Neural cell (in vitro differentiated cells): ENCODE results near the gene LY6G5C. TPM values are rescaled to one million over a fixed set of nuclear protein-coding genes. Genes with fewer than 3 reads are reported as not detected.

Experiments used
- H2AFZ ChIP-seq: fragments of 200-600, 300-800 bp; sonication (generic), shearing (Covaris generic); 2 replicates; pipeline ENCODE4 v1.6.0; 2014; ENCODE audit warnings: low read depth, mild to moderate bottlenecking, antibody characterized with exemption, low read length, moderate library complexity
- H3F3A ChIP-seq: fragments of 200-600 bp; shearing (Covaris generic); 2 replicates; pipeline ENCODE4 v1.6.1; 2016; ENCODE audit warnings: mild to moderate bottlenecking, moderate library complexity, mixed read lengths, antibody characterized with exemption, low read length; ENCODE audit not compliant: insufficient read depth, poor library complexity, severe bottlenecking
- H3K27ac ChIP-seq: fragments of 200-600, 300-800 bp; sonication (generic), shearing (Covaris generic); 2 replicates; pipeline ENCODE4 v1.5.1; 2014; ENCODE audit warnings: mild to moderate bottlenecking, low read length, moderate library complexity
- H3K27me3 ChIP-seq: fragments of 300-800, 200-600 bp; sonication (generic), shearing (Covaris generic); 2 replicates; pipeline ENCODE4 v1.6.0; 2014; ENCODE audit warnings: mild to moderate bottlenecking, low read depth, low read length, moderate library complexity; ENCODE audit not compliant: insufficient read depth
- H3K36me3 ChIP-seq: fragments of 300-800, 200-600 bp; sonication (generic), shearing (Covaris generic); 2 replicates; pipeline ENCODE4 v1.5.1; 2014; ENCODE audit warnings: mild to moderate bottlenecking, antibody characterized with exemption, low read length, moderate library complexity; ENCODE audit not compliant: insufficient read depth
- H3K4me2 ChIP-seq: fragments of 300-800, 200-600 bp; sonication (generic), shearing (Covaris generic); 2 replicates; pipeline ENCODE4 v1.6.0; 2014; ENCODE audit warnings: mild to moderate bottlenecking, low read length
- H3K4me3 ChIP-seq: fragments of 300-800, 200-600 bp; sonication (generic), shearing (Covaris generic); 2 replicates; pipeline ENCODE4 v1.5.1; 2014; ENCODE audit warnings: mild to moderate bottlenecking, low read length, moderate library complexity
- H3K79me2 ChIP-seq: fragments of 200-600 bp; shearing (Covaris generic); replicated peaks from 2 replicates; pipeline ENCODE4 v1.6.0; 2014; ENCODE audit warnings: mild to moderate bottlenecking, low read length, moderate library complexity; ENCODE audit not compliant: insufficient read depth
- H3K9ac ChIP-seq: fragments of 300-800, 200-600 bp; sonication (generic), shearing (Covaris generic); 2 replicates; pipeline ENCODE4 v1.6.1; 2016; ENCODE audit warnings: mild to moderate bottlenecking, low read length, mixed read lengths
- H3K9me2 ChIP-seq: fragments of 200-600 bp; shearing (Covaris generic); 2 replicates; pipeline ENCODE4 v1.6.1; 2016; ENCODE audit warnings: mild to moderate bottlenecking, low read length, mixed read lengths; ENCODE audit not compliant: insufficient read depth
- H3K9me3 ChIP-seq: fragments of 200-600, 300-800 bp; sonication (generic), shearing (Covaris generic); 2 replicates; pipeline ENCODE4 v1.6.1; 2016; ENCODE audit warnings: mild to moderate bottlenecking, mixed run types, low read length, moderate library complexity, mixed read lengths
- H4K20me1 ChIP-seq: fragments of 200-600 bp; shearing (Covaris generic); 2 replicates; pipeline ENCODE4 v1.6.1; 2016; ENCODE audit warnings: mild to moderate bottlenecking, mixed run types; ENCODE audit not compliant: insufficient read depth
- CTCF ChIP-seq: fragments of 450-650 bp; IDR thresholded peaks from 2 replicates; pipeline ENCODE4 v1.5.1; 2014; ENCODE audit warnings: antibody characterized with exemption, mild to moderate bottlenecking, moderate library complexity; ENCODE audit not compliant: poor library complexity, severe bottlenecking
- EP300 ChIP-seq: fragments of 450-650 bp; conservative IDR thresholded peaks from 2 replicates; pipeline ENCODE4 v1.6.1; 2014; ENCODE audit warnings: antibody characterized with exemption, mild to moderate bottlenecking, moderate library complexity; ENCODE audit not compliant: poor library complexity, severe bottlenecking
- EZH2 ChIP-seq: fragments of 200-600, 300-800 bp; shearing (Covaris generic), sonication (generic); IDR thresholded peaks from 2 replicates; pipeline ENCODE4 v1.6.1; 2014; ENCODE audit warnings: antibody characterized with exemption, low read length, borderline replicate concordance, mild to moderate bottlenecking; ENCODE audit not compliant: insufficient read depth, poor library complexity, severe bottlenecking
- MXI1 ChIP-seq: fragments of 450-650 bp; conservative IDR thresholded peaks from 2 replicates; pipeline ENCODE4 v1.6.1; 2014; ENCODE audit warnings: antibody characterized with exemption, mild to moderate bottlenecking; ENCODE audit not compliant: poor library complexity, severe bottlenecking
- POLR2AphosphoS5 ChIP-seq: IDR thresholded peaks from 2 replicates; pipeline ENCODE4 v1.6.1; 2012
- RAD21 ChIP-seq: fragments of 450-650 bp; conservative IDR thresholded peaks from 2 replicates; pipeline ENCODE4 v1.6.1; 2014; ENCODE audit warnings: antibody characterized with exemption, mild to moderate bottlenecking, moderate library complexity
- SMC3 ChIP-seq: fragments of 450-650 bp; conservative IDR thresholded peaks from 2 replicates; pipeline ENCODE4 v1.6.1; 2014; ENCODE audit warnings: antibody characterized with exemption, mild to moderate bottlenecking, moderate library complexity; ENCODE audit not compliant: poor library complexity
- TAF1 ChIP-seq: IDR thresholded peaks from 2 replicates; pipeline ENCODE4 v1.6.1; 2012; ENCODE audit warnings: low read depth
- polyA plus RNA-seq: library from polyadenylated mRNA; depleted of rRNA; stranded (reverse); fragments of >200 nt; gene quantifications from 2 replicates; pipeline ENCODE4 v1.2.3, GENCODE V29; 2014
- TF ChIP-seq, protein P1 (sequence below): IDR thresholded peaks from 2 replicates; pipeline ENCODE4 v1.6.1; 2012; ENCODE audit warnings: borderline replicate concordance

Gene LY6G5C
- polyA plus RNA-seq, 1 donor from 2014 or later: 13.4 TPM

DNA sequence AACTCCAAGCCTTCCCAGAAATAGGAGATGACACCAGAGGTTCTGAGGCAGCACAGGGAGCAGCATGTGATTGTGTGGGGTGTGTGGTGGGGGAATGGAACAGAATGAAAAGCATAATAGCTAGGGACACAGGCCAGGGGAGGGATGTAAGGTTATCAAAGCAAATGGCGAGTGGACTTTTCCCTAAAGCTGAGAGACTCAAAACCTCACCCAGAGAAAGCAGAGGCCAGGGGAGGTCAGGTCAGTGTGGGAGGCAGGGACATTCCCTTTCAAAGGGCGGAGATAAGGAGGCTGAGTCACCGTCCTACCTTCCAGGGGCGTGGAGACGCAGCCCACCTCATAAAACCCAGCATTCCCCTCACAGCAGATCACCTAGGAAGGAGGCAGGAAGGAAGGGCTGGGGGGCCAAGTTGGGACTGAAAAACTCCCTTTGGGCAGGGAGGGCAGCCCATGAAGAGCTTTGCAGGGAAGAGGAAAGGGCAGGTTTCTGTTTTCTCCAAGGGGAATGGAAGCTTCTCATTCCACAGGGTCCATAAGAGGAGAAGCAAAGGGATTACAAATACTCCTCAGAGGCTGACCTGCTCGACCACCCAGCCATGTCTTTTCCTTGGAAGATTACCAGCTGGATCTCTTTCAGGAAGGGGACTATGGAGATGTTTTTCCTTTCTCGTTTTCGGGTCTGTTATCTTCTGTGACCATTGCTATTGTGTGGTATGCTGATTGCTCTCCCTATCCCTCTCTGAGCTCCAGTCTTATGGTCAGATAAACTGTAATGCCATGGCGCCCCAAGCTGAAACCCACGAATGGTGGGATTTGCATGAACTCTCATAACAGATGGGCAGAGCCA, 9.6 kb upstream of the LY6G5C start:
- Histone ChIP-seq H4K20me1 (no peaks in the 10 kb centered on the region), H3K79me2 (no peaks in the 10 kb centered on the region), H2AFZ (no peak overlapping the region), H3K27me3 (no peaks in the 10 kb centered on the region), H3K9me2 (no peaks in the 10 kb centered on the region), H3K36me3 (no peaks in the 10 kb centered on the region), H3K4me2 (no peak overlapping the region), H3F3A (no peaks in the 10 kb centered on the region), H3K9me3 (no peaks in the 10 kb centered on the region), H3K4me3 (no peak overlapping the region), H3K27ac (no peak overlapping the region), H3K9ac (no peak overlapping the region)
- TF ChIP-seq CTCF (no peak), SMC3 (no peak), TAF1 (no peak), EZH2 (no peak), POLR2AphosphoS5 (no peak), EP300 (no peak), MXI1 (no peak), RAD21 (no peak)
- TF ChIP-seq, protein P1, sequence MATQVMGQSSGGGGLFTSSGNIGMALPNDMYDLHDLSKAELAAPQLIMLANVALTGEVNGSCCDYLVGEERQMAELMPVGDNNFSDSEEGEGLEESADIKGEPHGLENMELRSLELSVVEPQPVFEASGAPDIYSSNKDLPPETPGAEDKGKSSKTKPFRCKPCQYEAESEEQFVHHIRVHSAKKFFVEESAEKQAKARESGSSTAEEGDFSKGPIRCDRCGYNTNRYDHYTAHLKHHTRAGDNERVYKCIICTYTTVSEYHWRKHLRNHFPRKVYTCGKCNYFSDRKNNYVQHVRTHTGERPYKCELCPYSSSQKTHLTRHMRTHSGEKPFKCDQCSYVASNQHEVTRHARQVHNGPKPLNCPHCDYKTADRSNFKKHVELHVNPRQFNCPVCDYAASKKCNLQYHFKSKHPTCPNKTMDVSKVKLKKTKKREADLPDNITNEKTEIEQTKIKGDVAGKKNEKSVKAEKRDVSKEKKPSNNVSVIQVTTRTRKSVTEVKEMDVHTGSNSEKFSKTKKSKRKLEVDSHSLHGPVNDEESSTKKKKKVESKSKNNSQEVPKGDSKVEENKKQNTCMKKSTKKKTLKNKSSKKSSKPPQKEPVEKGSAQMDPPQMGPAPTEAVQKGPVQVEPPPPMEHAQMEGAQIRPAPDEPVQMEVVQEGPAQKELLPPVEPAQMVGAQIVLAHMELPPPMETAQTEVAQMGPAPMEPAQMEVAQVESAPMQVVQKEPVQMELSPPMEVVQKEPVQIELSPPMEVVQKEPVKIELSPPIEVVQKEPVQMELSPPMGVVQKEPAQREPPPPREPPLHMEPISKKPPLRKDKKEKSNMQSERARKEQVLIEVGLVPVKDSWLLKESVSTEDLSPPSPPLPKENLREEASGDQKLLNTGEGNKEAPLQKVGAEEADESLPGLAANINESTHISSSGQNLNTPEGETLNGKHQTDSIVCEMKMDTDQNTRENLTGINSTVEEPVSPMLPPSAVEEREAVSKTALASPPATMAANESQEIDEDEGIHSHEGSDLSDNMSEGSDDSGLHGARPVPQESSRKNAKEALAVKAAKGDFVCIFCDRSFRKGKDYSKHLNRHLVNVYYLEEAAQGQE: no peak

- no peak overlapping the region for H3K4me3 ChIP-seq
- no peaks in the 10 kb centered on the region for H3F3A ChIP-seq
- no peaks in the 10 kb centered on the region for H3K27me3 ChIP-seq
- no peak overlapping the region for H3K4me2 ChIP-seq
- H2AFZ ChIP-seq: no peak overlapping the region
- H3K79me2 ChIP-seq: no peaks in the 10 kb centered on the region
- H3K9ac ChIP-seq: no peak overlapping the region
- no peaks in the 10 kb centered on the region for H4K20me1 ChIP-seq
- H3K27ac ChIP-seq: no peak overlapping the region
- H3K9me3 ChIP-seq: no peaks in the 10 kb centered on the region
- no peaks in the 10 kb centered on the region for H3K9me2 ChIP-seq
- no peaks in the 10 kb centered on the region for H3K36me3 ChIP-seq
- TF ChIP-seq POLR2AphosphoS5: no peak
- no peak for TF ChIP-seq CTCF
- no peak for TF ChIP-seq EP300
- no peak for TF ChIP-seq MXI1
- TF ChIP-seq EZH2: no peak
- no peak for TF ChIP-seq RAD21
- TF ChIP-seq, protein P1: no peak
- TF ChIP-seq SMC3: no peak
- TF ChIP-seq TAF1: no peak
These were observed 8.6 kb upstream of the LY6G5C start for GRCh38 chr6:31689249-31690110.
